Chondrocyte (in vitro differentiated cells): ENCODE results near the gene FAM107B. TPM values are rescaled to one million over a fixed set of nuclear protein-coding genes. Genes with fewer than 3 reads are reported as not detected.

Experiments used
- DNase-seq: peaks from one replicate; pipeline ENCODE4 v3.0.0; 2021; ENCODE audit warnings: mixed read lengths, low spot score
- H3K27ac Mint-ChIP-seq: one replicate; pipeline ENCODE4 v1.8.0; 2021; ENCODE audit warnings: mild to moderate bottlenecking, moderate library complexity, mixed read lengths; ENCODE audit not compliant: unreplicated experiment
- H3K27me3 Mint-ChIP-seq: 2 replicates; pipeline ENCODE4 v1.8.0; 2021; ENCODE audit warnings: low read depth, mixed read lengths
- H3K36me3 Mint-ChIP-seq: 2 replicates; pipeline ENCODE4 v1.8.0; 2021; ENCODE audit warnings: low read depth, mixed read lengths
- H3K4me1 Mint-ChIP-seq: 2 replicates; pipeline ENCODE4 v1.8.0; 2021; ENCODE audit warnings: low read depth, mild to moderate bottlenecking, mixed read lengths
- H3K4me3 Mint-ChIP-seq: one replicate; pipeline ENCODE4 v1.8.0; 2021; ENCODE audit warnings: mild to moderate bottlenecking, moderate library complexity, mixed read lengths; ENCODE audit not compliant: unreplicated experiment
- H3K9me3 Mint-ChIP-seq: 2 replicates; pipeline ENCODE4 v1.8.0; 2021; ENCODE audit warnings: low read depth, mixed read lengths
- total RNA-seq: library from RNA; stranded (reverse); gene quantifications from 3 replicates; pipeline ENCODE4 v1.2.1, GENCODE V29; 2021
- TF ChIP-seq, protein P1 (sequence below): fragments of 200-600 bp; sonication (generic); IDR thresholded peaks from 2 replicates; pipeline ENCODE4 v1.5.0; 2021; ENCODE audit warnings: antibody characterized with exemption, mild to moderate bottlenecking, moderate library complexity

Gene FAM107B
- total RNA-seq, 1 donor from 2014 or later, result 29.1 TPM

DNA sequence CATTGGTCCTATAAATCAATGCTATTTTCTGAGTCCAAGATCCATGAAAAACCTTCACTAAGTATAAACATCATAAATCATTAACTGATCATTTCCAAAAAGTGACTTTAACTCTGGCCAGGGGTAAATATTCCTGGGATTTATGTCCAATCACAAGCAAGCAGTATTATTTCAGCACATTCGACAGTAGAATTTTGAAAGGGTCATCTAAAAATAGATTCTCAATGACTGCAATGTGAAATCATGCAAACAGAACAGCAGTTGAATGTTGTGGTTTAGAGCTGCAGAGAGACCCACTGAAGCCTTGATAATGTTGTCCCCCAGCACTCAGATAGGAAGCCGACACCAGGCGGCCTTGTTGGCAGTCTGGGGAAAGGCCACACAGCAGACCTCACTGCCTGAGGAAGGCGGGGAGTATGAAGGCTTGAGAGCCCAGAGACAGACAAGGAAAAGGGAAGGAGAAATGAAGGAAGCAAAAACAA, 38.1 kb downstream of the FAM107B start:
- Mint-ChIP-seq H3K27me3 (no peaks in the 10 kb centered on the region), H3K9me3 (no peaks in the 10 kb centered on the region), H3K27ac (peak overlapping the region; percentile 98), H3K4me1 (peaks cover 38% of the 10 kb centered on the region), H3K4me3 (peak overlapping the region; percentile 37), H3K36me3 (no peaks in the 10 kb centered on the region)
- TF ChIP-seq, protein P1, sequence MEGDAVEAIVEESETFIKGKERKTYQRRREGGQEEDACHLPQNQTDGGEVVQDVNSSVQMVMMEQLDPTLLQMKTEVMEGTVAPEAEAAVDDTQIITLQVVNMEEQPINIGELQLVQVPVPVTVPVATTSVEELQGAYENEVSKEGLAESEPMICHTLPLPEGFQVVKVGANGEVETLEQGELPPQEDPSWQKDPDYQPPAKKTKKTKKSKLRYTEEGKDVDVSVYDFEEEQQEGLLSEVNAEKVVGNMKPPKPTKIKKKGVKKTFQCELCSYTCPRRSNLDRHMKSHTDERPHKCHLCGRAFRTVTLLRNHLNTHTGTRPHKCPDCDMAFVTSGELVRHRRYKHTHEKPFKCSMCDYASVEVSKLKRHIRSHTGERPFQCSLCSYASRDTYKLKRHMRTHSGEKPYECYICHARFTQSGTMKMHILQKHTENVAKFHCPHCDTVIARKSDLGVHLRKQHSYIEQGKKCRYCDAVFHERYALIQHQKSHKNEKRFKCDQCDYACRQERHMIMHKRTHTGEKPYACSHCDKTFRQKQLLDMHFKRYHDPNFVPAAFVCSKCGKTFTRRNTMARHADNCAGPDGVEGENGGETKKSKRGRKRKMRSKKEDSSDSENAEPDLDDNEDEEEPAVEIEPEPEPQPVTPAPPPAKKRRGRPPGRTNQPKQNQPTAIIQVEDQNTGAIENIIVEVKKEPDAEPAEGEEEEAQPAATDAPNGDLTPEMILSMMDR, result peak; percentile 8
- no peak for DNase-seq

DNA sequence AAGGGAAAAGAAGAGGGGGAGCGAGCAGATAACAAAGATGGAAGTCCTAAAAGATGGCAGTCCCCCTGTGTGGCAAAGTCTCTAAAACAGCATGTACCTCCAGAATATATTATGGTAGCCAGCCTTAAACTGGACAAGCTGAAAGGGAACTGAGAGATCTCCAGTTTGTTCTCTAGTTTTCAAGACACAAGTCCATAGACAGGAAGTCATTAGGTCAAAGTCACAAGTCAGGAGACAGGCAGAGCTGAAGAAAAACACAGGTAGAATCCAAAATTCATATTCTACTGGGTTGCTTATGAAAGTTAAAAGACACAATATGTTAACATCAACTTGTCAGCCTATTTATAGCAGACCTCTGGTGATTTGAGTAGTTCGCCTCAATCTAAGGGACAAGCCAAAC, 38.7 kb downstream of the FAM107B start:
- Mint-ChIP-seq H3K27ac (peak overlapping the region; percentile 98), H3K4me1 (peaks cover 34% of the 10 kb centered on the region), H3K4me3 (no peak overlapping the region), H3K36me3 (no peaks in the 10 kb centered on the region), H3K9me3 (no peaks in the 10 kb centered on the region), H3K27me3 (no peaks in the 10 kb centered on the region)
- TF ChIP-seq, protein P1, result no peak
- DNase-seq, result no peak

DNA sequence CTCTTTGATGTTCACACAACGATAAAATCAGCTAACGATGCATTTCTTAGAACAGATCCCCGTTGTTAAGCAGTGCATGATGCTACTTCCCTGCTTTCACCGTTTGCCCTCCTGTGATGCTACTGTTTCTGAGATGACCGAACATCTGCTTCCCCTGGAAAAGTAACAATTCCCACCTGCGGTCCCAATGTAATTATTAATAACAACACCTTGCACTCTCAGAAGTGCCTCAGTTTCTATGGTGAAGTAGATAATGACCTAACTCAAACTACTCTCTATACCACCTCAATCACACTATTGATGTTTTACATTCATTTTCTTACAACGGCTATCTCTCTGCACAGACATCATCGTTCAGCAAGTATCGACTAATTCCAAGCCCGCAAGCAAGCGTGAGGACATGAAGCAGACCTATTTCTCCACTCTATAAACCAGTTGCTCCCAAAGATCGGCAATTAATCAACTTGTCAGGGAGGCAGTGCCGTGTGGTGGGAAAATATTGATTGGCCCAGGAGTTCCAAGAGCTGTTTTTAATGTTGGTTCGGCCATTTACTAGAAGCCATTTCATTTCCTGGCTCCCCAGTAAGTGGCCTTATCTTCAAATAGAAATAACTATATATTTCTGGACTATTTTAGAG, 42.7 kb downstream of the FAM107B start:
- TF ChIP-seq, protein P1, result no peak
- no peaks in the 10 kb centered on the region for H3K36me3 Mint-ChIP-seq
- H3K27me3 Mint-ChIP-seq, result peaks cover 2% of the 10 kb centered on the region
- H3K27ac Mint-ChIP-seq, result no peak overlapping the region
- H3K4me1 Mint-ChIP-seq, result peaks cover 18% of the 10 kb centered on the region
- peaks cover 5% of the 10 kb centered on the region for H3K9me3 Mint-ChIP-seq
- H3K4me3 Mint-ChIP-seq, result no peak overlapping the region
- no peak for DNase-seq

DNA sequence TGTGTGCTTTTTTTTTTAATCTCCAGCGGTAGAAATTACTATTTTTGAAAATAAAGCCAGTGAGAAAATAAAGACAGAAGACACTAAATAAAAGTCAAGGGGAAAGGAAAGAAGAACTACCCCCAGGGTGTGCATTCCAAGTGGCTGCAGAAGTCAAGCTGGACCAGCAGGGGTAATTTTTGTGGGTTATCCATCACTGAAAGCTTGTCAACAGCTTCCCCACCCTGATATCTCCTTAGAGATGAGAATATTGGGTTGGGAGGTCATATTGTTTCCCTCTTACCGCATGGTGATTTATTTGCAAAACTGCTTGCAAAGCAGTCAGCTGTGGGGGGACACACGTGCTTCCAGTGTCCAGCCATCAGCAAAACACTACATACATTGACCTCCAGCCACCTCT, 46.4 kb downstream of the FAM107B start:
- Mint-ChIP-seq H3K4me1 (peaks cover 5% of the 10 kb centered on the region), H3K27me3 (peaks cover 14% of the 10 kb centered on the region), H3K27ac (no peak overlapping the region), H3K4me3 (no peak overlapping the region), H3K36me3 (no peaks in the 10 kb centered on the region), H3K9me3 (peaks cover 5% of the 10 kb centered on the region)
- DNase-seq, result no peak
- TF ChIP-seq, protein P1, result no peak

DNA sequence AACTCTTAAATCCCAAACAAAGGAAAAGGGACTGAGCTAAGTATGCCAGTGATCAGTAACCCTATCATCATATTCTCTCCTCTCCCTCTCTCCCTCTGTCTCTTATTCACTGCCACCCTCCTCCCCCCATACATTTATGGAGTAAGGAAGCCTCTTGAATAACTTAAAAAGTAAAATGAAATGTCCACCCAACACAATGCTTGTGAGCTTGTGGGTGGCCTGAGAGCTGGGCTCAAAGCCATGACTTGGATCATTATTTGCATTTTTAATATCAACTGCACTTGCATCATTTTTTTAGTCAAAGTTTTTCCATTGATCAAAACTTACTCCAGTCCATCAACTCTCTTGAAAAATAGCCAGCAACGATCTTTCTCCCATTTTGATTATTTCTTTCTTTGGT, 46.8 kb downstream of the FAM107B start:
- H3K36me3 Mint-ChIP-seq, result no peaks in the 10 kb centered on the region
- peaks cover 18% of the 10 kb centered on the region for H3K27me3 Mint-ChIP-seq
- no peak overlapping the region for H3K27ac Mint-ChIP-seq
- TF ChIP-seq, protein P1, result no peak
- no peak for DNase-seq
- peaks cover 5% of the 10 kb centered on the region for H3K9me3 Mint-ChIP-seq
- H3K4me3 Mint-ChIP-seq, result no peak overlapping the region
- peaks cover 5% of the 10 kb centered on the region for H3K4me1 Mint-ChIP-seq
